GM13976 (cell line): Measurements from ENCODE around the gene SLC40A1.

Experiments used
- DNase-seq: peaks from one replicate; pipeline ENCODE4 v3.0.0; 2012; ENCODE audit warnings: low spot score
- CTCF ChIP-seq: IDR thresholded peaks from 2 replicates; pipeline ENCODE4 v1.5.1; 2012; ENCODE audit warnings: borderline replicate concordance, mild to moderate bottlenecking; ENCODE audit not compliant: insufficient read depth; ENCODE audit errors: extremely low read depth, missing control alignments, control extremely low read depth
- in situ Hi-C: fragments of 300-500 bp; cut with MboI; formaldehyde crosslinking; loops from one replicate; pipeline ENCODE4 v1.12.0; 2022; ENCODE audit warnings: low sequenced_read_pairs, mixed read lengths, inconsistent platforms; ENCODE audit not compliant: unreplicated experiment

The SLC40A1 gene

GRCh38 chr2:189587780-189588179 is 7.2 kb upstream of the SLC40A1 start:
- TF ChIP-seq CTCF, result no peak
- in situ Hi-C loops, result no loop called here
- DNase-seq, result no peak

- in situ Hi-C loops, result no loop called here
- DNase-seq, result no peak
- TF ChIP-seq CTCF, result no peak
Measured at GRCh38 chr2:189585226-189585756, 4.7 kb upstream of the SLC40A1 start.

GRCh38 chr2:189584686-189585085 is 4.1 kb upstream of the SLC40A1 start:
- no peak for TF ChIP-seq CTCF
- in situ Hi-C loops, result no loop called here
- no peak for DNase-seq

- in situ Hi-C loops, result no loop called here
- DNase-seq, result no peak
- TF ChIP-seq CTCF, result no peak
Measured at GRCh38 chr2:189583227-189584198, 2.9 kb upstream of the SLC40A1 start.

GRCh38 chr2:189582809-189583192 is 2.2 kb upstream of the SLC40A1 start:
- in situ Hi-C loops, result no loop called here
- no peak for DNase-seq
- TF ChIP-seq CTCF, result no peak

- DNase-seq, result no peak
- in situ Hi-C loops, result no loop called here
- TF ChIP-seq CTCF, result no peak
Measured at GRCh38 chr2:189582140-189582808, 1.7 kb upstream of the SLC40A1 start.
